Globus pallidus (tissue), 1 donor: ENCODE data around the gene RPL41.
"Not testable (repeated sequence)": the region's sequence is repeated elsewhere in the genome, so short reads cannot be mapped to it uniquely, and the experiment has no call there.

Experiments
- DNase-seq: peaks from one replicate; pipeline ENCODE4 v3.0.0-alpha.2; 2015; ENCODE audit warnings: low spot score

RPL41 gene

DNA sequence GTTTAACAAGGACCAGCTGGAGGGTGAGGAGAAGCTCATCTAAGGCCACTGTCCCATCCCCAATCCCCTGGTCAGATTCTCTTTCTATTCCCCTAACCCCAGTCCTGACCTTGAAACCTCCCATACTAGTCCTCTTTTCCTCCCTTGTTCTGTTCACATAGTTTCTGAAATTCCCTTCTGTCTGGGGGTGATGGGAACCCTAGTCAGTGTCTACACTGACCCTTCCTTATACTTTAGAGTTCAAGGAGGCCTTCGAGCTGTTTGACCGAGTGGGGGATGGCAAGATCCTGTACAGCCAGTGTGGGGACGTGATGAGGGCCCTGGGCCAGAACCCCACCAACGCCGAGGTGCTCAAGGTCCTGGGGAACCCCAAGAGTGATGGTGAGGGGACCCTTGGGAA is 38.4 kb downstream of the RPL41 start:
- no peak for DNase-seq

GRCh38 chr12:56155256-56155845 is 38.9 kb downstream of the RPL41 start:
- DNase-seq = no peak

DNA sequence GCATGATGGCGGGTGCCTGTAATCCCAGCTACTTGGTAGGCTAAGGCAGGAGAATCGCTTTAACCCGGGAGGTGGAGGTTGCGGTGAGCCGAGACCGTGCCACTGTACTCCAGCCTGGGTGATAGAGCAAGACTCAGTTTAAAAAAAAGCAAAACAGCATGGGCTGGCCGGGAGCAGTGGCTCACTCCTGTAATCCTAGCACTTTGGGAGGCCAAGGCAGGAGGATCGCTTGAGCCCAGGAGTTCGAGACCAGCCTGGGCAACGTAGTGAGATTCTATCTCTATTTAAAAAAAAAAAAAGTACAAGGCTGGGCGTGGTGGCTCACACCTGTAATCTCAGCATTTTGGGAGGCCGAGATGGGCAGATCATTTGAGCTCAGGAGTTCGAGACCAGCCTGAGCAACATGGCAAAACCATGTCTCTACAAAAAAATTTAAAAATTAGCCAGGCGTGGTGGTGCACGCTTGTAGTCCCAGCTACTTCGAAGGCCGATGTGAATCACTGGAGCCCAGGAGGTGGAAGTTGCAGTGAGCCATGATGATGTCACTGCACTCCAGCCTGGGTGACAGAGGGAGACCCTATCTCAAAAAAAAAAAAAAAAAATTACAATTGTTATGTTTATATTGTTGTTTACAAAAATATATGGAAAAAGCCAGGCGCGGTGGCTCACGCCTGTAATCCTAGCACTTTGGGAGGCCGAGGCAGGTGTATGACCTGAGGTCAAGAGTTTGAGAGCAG is 40.2 kb downstream of the RPL41 start:
- DNase-seq = not testable (repeated sequence)

DNA sequence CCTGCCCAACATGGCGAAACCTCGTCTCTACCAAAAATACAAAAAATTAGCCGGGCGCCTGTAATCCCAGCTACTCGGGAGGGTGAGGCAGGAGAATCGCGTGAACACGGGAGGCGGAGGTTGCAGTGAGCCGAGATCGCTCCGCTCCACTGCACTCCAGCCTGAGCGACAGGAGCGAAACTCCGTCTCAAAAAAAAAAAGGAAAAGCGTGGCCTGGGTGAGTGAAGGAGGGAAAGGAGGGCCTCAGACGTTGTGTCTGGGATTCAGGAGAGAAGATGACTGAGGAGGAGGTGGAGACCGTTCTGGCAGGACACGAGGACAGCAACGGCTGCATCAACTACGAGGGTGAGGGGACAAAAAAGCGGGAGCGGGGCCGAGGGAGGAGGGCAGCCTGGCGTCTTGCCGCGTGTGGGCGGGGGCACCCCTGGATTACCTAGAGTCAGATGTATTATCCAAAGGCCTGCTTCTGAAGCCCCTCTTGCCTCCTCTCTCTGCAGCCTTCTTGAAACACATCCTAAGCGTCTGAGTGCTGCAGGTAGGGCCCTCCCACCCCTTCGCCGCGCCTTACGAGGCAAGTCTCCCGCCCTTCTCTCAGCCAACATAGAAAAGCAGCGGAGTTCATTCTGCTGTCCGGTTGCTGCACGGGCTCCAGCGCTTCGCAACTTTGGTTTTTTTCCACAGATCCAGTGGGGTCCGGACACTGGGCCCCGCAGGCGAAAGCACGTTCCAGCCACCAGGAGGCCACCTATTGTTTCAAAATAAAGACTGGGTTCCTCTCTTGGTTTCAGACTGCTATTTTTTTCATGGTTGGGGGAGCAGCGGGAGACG is 41.0 kb downstream of the RPL41 start:
- peak; percentile 62 for DNase-seq

GRCh38 chr12:56158029-56158925 is 41.8 kb downstream of the RPL41 start, which contains the start of gene MYL6:
Gene MYL6 (plus strand): TSS chr12:56158359. CDS start chr12:56158402, 43 bp downstream.
- peak; percentile 98 for DNase-seq

- peak; percentile 38 for DNase-seq
These were observed 42.6 kb downstream of the RPL41 start for GRCh38 chr12:56158926-56159461.

DNA sequence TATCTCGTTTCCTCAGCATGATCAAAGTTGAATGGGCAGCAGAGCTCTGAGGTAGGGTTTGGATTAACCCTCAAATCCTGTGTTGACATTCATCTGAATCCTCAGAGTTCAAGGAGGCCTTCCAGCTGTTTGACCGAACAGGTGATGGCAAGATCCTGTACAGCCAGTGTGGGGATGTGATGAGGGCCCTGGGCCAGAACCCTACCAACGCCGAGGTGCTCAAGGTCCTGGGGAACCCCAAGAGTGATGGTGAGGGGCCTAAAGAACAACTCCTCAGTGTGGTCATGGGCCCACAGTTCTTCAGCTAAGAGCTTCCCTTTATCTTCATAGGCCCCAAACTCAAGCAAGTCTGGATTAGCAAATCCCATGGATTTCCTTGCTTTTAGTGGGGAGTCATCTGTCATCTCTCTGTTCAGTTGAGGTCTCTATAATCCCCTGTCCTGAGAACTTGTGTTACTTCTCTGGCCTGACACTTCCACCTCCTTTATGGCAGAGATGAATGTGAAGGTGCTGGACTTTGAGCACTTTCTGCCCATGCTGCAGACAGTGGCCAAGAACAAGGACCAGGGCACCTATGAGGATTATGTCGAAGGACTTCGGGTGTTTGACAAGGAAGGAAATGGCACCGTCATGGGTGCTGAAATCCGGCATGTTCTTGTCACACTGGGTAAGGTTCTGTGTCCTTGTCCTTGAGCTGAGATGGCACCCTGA is 43.2 kb downstream of the RPL41 start:
- DNase-seq = no peak

GRCh38 chr12:56160193-56160763 is 43.8 kb downstream of the RPL41 start:
- DNase-seq = no peak

GRCh38 chr12:56160894-56161689 is 44.7 kb downstream of the RPL41 start:
- DNase-seq = no peak

DNA sequence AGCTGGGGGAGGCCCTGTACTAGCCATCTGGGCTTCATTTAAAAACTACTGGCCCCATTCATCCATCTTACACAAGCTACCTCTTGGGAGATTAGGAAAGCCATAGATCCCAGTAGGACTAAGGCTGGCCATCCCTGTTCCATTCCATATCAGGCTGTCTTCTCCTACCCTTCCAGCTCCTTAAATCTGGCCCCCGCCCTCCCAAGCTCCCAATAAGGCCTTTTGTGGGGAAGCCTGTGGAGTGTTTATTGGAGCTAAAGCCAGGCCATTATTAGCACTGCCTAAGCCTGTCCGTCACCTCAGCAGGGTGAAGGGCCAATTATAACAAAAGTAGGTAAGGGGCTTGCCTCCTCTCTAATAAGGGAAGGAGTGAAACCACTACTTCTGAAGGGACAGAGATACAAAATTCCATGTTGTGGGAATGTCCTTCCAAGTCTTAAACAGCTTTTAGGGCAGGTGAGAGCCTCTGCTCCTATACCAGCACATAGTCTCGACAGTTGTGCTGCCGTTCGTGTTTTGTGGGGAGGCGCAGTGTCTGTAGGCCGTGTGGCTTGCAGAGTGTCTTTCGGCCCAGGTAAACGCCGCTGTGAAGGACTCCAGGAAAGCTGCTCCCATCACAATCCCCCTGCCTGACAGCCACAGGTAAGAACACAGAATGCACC is 45.4 kb downstream of the RPL41 start:
- DNase-seq = no peak

DNA sequence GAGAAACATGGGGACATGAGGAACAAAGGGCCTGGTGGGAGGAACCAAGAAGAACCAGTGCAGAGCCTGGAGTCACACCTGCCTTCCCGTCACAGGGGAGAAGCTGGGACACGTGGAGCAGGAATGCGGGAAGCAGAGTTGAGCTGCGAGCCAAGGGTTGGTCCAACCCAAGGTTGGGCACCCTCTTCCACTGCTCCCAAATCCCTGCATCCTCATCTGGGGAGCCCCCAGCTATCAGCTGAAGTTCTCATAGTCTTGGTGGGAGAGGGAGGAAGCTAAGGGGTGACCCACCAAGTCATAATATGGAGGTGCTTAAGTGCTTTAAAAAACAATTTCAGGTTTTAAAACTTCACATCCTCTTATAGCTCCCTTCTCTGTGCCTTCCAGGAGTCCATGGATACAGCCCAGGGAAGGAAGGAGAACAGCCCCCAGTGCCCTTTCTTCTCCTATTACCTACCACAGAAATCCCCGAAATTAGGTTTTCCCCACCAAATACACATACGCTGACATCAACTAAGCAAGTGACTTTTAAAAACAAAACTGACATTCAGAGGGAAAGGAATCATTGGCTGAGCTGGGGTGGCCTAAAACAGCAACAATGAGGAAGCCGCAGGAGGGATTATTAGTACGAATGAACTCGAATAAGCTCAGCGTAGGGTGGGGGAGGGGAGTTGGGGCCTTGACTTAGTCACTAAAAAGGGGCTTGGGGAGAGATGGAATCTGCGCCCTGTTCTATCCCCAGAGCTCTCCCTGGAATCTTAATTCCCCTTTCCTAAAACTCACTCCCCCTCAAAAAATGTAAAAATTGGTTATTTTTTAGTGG is 46.2 kb downstream of the RPL41 start:
- no peak for DNase-seq

DNA sequence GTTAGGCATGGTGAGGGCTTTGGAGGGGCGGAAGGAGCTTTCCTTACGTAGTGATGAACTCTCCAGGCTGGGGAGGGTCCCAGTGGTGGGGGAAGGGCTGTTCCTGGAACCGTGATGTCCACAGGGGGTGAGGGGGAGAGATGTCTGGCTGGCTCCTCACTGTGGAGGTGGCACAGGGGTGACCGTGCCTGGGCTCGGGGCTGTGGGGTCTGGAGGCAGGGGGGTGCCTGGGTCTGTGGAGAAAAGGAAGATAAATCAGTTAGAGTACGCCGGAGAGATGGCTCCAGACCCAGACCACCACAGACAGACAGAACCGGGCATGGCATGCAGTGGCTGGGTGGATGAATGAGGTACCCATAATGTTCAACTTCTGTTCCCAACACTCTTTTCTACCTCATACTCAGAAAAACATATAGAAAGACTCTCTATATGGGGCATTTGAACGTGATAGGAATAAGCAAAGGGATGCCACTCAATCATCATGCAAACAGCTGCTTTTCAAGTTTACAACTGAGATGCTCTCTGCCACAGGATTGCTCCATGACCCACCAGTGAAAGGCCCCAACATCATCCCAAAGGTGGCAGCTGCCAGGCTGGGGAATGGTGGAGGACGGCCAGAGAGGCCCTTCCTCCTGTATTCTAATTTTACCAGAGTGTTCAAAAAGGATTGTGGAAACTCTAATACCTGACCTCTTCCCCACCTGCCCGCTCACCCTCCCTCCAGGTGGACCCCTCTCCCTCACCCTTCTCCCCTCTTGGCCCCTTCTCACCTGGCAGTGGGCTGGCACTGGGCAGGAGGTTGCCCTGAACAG is 47.3 kb downstream of the RPL41 start:
- no peak for DNase-seq

GRCh38 chr12:56164345-56164729 is 47.9 kb downstream of the RPL41 start:
- no peak for DNase-seq

DNA sequence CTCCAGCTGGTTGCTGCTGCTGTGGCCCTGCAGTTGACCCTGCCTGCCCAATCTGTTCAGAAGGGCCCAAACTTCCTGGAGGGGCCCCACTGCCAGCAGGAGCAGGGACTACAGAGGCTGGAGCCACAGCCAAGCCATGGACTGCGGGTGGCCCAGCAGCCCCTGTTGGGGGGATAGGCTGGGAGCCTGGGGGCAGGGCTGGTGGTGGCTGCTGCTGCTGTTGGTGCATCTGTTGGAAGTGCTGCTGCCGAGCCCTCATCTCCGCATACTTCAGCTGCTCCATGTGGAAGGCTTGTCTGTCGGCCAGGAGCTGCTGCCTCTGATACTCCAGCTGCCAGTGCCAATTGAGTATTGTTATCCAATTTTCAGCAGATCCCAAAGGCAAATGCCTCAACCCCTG is 48.9 kb downstream of the RPL41 start:
- DNase-seq = no peak
